ENCODE measurements around the gene LLCFC1. TPM values are rescaled to one million over a fixed set of nuclear protein-coding genes. Genes with fewer than 3 reads are reported as not detected.

LLCFC1 gene
- total RNA-seq, 4 donors from 2014 or later, result not detected

- Histone ChIP-seq H3K27ac (no peak overlapping the region), H3K27me3 (no peaks in the 10 kb centered on the region), H3K9me3 (no peaks in the 10 kb centered on the region), H3K4me1 (no peaks in the 10 kb centered on the region), H3K4me3 (no peak overlapping the region), H3K36me3 (no peaks in the 10 kb centered on the region)
- no peak for DNase-seq
- intact Hi-C loops (cut with DNase I; ENCODE audit: low total_unique reads), result no loop called here
- ATAC-seq, result no peak
- TF ChIP-seq CTCF (IDR thresholded peaks at IDR 0.05 in 4 of 5, conservative IDR thresholded peaks at IDR 0.05 in 1 of 5) (no peak), POLR2A (IDR thresholded peaks at IDR 0.05) (no peak)
- in situ Hi-C loops (cut with MboI; ENCODE audit: low sequenced_read_pairs in 4 of 4), result no loop called here
These were observed 6.2 kb upstream of the LLCFC1 start for GRCh38 chr7:142933092-142933475.

GRCh38 chr7:142933624-142934023 is 5.7 kb upstream of the LLCFC1 start, which contains the start of gene TRPV5:
Gene TRPV5 (minus strand): TSS chr7:142933746. CDS start chr7:142933459, 287 bp downstream.
- DNase-seq (no peak), ATAC-seq (no peak)
- no peak within 1 kb of the TSS for H3K27ac ChIP-seq
- H3K4me3 ChIP-seq, result no peak within 1 kb of the TSS
- intact Hi-C loops (cut with DNase I; ENCODE audit: low total_unique reads), result no loop called here
- H3K27me3 ChIP-seq, result no peaks in the 10 kb centered on the region
- in situ Hi-C loops (cut with MboI; ENCODE audit: low sequenced_read_pairs in 4 of 4), result no loop called here
- H3K36me3 ChIP-seq, result no peaks in the 10 kb centered on the region
- no peaks in the 10 kb centered on the region for H3K4me1 ChIP-seq
- TF ChIP-seq CTCF (IDR thresholded peaks at IDR 0.05 in 4 of 5, conservative IDR thresholded peaks at IDR 0.05 in 1 of 5), result no peak
- TF ChIP-seq POLR2A (IDR thresholded peaks at IDR 0.05), result no peak
- H3K9me3 ChIP-seq, result no peaks in the 10 kb centered on the region

- Histone ChIP-seq H3K4me1 (no peaks in the 10 kb centered on the region), H3K27me3 (no peaks in the 10 kb centered on the region), H3K9me3 (no peaks in the 10 kb centered on the region), H3K36me3 (no peaks in the 10 kb centered on the region), H3K4me3 (no peak overlapping the region), H3K27ac (no peak overlapping the region)
- ATAC-seq (no peak), DNase-seq (no peak)
- TF ChIP-seq CTCF (IDR thresholded peaks at IDR 0.05 in 4 of 5, conservative IDR thresholded peaks at IDR 0.05 in 1 of 5) (no peak), POLR2A (IDR thresholded peaks at IDR 0.05) (no peak)
- in situ Hi-C loops (cut with MboI; ENCODE audit: low sequenced_read_pairs in 4 of 4), result no loop called here
- intact Hi-C loops (cut with DNase I; ENCODE audit: low total_unique reads), result no loop called here
These were observed 5.2 kb upstream of the LLCFC1 start for GRCh38 chr7:142934056-142934455.

GRCh38 chr7:142935941-142936565 is 3.2 kb upstream of the LLCFC1 start:
- Histone ChIP-seq H3K27ac (no peak overlapping the region), H3K4me1 (no peaks in the 10 kb centered on the region), H3K27me3 (no peaks in the 10 kb centered on the region), H3K9me3 (no peaks in the 10 kb centered on the region), H3K4me3 (no peak overlapping the region), H3K36me3 (no peaks in the 10 kb centered on the region)
- DNase-seq (no peak), ATAC-seq (no peak)
- in situ Hi-C loops (cut with MboI; ENCODE audit: low sequenced_read_pairs in 4 of 4), result no loop called here
- TF ChIP-seq CTCF (IDR thresholded peaks at IDR 0.05 in 4 of 5, conservative IDR thresholded peaks at IDR 0.05 in 1 of 5), result no peak
- no peak for TF ChIP-seq POLR2A (IDR thresholded peaks at IDR 0.05)
- intact Hi-C loops (cut with DNase I; ENCODE audit: low total_unique reads), result no loop called here

GRCh38 chr7:142938611-142939010 is 673 bp upstream of the LLCFC1 start:
- ATAC-seq, result no peak
- intact Hi-C loops (cut with DNase I; ENCODE audit: low total_unique reads) (no loop called here), in situ Hi-C loops (cut with MboI; ENCODE audit: low sequenced_read_pairs in 4 of 4) (no loop called here)
- Histone ChIP-seq H3K4me3 (no peak overlapping the region), H3K9me3 (no peaks in the 10 kb centered on the region), H3K36me3 (no peaks in the 10 kb centered on the region), H3K4me1 (no peaks in the 10 kb centered on the region), H3K27ac (no peak overlapping the region), H3K27me3 (no peaks in the 10 kb centered on the region)
- TF ChIP-seq POLR2A (IDR thresholded peaks at IDR 0.05) (no peak), CTCF (IDR thresholded peaks at IDR 0.05 in 4 of 5, conservative IDR thresholded peaks at IDR 0.05 in 1 of 5) (no peak)
- DNase-seq, result no peak
